Activated CD8-positive, alpha-beta memory T cell treated with anti-CD3 and anti-CD28 coated beads, Interleukin-2, amount 50 U/mL, for 4 hours (primary cell): ENCODE data around the gene SLC35D2.
"Not testable (repeated sequence)": the region's sequence is repeated elsewhere in the genome, so short reads cannot be mapped to it uniquely, and the experiment has no call there.

Source experiments
- DNase-seq: peaks from one replicate; pipeline ENCODE4 v3.0.0-alpha.2; 2020

SLC35D2 gene

DNA sequence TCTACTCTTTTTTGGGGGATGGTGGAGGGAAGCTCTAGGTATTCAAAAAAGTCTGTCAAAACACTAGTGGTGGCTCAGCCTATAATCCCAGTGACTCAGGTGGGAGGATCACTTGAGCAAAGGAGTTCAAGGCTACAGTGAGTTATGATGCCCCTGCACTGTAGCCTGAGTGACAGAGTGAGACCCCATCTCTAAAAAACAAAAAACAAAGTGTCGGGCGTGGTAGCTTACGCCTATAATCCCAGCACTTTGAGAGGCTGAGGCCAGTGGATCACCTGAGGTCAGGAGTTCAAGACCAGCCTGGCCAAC, 15.8 kb upstream of the SLC35D2 start:
- no peak for DNase-seq

DNA sequence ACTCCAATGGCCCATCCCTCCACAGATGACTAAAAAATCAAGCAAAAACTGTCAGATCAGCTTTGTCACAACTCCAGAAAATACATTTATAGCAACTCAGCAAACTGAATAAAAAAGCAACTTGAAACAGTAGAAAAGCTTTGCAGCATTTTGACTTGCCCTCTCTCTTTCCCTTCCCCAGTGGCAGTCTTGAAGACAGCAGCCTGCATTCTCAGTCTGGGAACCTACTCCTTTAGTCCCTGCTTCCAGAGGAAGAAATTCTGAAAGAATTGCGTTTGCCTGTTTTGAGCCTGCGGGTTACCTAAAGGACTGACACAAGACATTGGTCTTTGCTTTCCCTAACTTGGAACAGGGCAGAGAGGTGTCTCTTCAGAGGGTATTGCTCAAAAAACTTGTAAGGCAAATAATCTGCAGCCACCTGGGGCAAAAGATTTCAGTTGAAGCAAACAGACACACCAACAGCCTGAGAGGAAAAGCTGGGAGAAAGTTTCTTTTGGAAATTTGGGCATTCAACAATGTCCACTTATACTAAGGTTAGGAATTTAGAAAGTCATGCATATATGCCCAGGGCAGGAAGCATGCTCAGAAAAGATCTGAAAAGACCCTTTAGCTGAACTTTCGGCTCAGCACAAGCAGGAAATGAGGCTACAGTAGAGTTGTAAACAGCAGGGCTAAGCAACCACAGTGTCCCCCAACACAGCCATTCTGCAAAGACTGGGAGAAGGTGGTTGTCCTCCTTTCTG, 15.2 kb upstream of the SLC35D2 start:
- DNase-seq: no peak

DNA sequence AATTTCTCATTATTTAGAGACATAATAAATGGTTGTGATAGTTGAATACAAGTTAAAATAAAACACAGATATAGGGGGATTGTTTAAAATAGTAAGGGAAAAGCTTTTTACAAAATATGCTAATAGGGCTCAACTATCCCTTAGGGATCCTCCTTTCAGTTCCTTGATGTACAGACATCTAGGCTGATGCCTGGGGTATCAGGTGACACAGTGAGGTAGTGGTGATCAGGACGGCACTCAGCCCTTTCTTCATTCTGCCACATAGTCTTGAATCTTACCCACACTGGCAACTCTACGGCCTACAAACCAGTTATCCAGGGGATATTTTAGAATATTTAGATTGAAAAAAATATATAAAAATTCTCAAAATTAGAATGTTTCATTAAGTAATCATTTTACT, 12.5 kb upstream of the SLC35D2 start:
- no peak for DNase-seq

DNA sequence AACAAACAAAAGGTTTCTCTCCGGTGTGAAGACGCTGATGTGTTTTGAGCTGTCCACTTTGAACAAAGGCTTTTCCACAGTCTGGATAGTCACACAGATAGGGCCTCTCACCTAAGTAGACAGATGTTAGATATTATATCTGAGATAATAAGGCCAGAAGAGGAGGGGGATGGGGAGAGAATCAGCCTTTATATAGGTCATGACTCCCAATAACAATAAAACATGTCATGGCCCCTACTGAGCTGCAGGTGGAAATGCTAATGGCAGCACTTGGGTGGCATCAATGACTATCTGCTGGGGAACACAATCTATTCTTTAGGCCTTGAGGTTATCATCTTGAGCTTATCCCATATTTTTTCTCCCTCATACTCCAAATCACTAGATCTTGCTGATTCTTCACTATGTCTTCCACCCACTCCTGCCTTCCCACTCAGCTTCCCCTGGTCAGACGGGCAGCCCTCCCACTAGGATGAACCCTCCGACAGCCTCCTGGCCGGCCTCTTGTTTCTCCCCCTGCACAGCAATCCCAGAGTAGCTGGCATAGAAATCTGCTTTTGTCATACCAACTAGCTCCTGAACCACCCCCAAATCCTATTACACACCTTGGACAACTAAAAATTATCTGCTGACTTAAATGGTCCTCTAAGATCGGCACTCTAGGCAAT, 11.5 kb upstream of the SLC35D2 start:
- no peak for DNase-seq

DNA sequence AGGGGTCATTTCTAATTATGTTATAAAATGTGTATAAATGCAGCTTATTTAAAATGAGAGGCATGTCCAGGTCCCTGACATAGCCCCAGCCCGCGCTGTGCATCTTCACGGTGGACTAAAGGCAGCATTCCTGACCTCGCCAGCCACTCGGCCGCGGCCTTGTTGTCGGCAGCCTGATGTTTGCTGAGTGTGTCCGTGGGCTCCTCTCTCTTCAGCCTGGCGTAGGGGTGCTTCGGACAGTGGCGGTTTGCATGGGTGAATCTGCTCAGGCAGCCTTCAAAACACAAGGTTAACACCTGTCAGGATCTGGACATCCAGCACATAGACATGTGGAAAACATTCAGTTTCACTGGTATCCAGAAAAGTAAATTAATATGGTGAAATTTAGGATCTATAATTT, 8.8 kb upstream of the SLC35D2 start:
- DNase-seq: no peak

DNA sequence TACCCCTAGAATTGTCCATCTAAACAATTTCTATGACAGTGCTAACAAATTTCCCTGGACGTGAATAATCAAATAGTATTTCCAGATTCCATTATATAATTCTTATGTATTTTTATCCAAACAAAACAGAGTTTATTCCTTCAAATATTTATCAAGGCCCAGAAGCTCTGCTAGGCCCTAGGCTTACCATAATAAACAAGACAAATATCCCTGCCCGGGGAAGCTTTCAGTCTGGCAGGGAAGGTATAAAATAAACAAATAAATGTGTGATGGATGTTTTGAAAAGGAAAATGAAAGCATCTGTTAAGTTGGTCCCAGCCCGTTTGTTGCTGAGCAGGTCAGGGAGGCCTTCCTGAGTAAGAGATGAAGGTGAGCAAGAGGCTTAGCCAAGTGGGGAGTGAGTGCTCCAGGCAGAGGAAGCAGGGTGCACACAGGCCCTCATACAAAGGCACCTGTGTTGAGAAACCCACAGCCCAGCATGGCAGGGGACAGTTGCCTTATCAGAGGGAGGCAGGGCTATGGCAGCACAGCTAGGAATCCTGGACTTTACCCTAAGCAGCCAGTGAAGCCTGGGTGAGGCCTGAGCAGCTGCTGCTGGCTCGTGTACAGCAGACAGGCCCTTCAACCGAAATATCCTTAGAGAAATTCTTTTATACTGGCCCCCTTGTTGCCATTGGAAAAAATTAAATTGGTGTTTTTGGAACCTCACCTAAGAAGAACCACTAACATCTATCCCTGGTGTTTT, 7.7 kb upstream of the SLC35D2 start:
- DNase-seq: no peak

DNA sequence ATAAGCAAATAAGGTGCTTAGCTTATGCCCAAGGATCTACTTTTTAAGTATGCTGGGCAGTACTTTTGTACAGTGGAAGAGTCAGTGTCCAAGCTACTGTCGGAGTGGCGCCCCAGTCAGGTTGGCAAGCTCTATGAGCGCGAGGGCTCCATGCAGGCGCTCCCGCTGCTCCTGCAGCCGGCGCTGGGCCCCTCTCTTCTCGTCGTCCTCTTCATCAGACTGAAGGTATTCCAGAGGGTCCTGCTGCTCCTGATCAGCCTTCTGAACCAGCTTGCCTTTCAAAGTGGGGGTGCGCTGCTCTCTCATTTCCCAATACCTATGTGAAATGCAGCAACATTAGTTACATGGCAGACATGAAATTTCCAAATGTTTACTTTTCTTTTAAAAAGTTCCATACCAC, 4.6 kb upstream of the SLC35D2 start:
- DNase-seq: no peak

DNA sequence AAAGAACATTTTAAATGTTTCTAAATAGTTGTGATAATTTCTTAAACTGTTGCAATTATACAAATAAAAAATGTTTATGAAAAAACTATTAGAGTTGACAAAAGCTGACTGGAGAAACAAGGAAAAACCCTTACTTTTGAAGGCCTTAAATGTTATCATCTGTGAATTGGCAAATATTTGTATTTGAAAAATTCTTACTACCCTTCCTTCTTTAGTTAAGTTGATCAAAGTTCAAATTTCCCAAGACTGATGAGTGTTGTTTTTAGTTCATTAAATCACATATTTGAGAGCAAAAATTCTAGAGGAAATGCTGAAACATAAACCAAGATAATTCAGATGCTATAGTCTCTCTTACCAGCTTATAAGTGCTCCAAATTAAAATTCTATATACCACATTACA, 2.6 kb upstream of the SLC35D2 start:
- no peak for DNase-seq

DNA sequence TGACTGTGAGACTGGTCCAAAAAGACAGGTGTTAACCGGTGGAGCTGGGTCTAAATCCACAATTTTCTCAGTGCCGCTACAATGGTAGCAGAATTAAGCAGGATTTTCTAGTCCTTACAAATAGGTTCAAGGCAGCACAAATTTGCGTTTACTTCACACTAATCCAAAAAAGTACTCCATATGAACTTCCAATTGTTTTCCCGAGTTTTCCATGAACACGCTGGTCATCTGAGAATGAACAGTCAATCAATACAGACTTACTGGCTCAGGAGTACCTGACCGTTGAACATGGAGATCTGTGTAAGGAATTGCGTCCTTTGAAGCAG, 709 bp downstream of the SLC35D2 start:
- DNase-seq: no peak

DNA sequence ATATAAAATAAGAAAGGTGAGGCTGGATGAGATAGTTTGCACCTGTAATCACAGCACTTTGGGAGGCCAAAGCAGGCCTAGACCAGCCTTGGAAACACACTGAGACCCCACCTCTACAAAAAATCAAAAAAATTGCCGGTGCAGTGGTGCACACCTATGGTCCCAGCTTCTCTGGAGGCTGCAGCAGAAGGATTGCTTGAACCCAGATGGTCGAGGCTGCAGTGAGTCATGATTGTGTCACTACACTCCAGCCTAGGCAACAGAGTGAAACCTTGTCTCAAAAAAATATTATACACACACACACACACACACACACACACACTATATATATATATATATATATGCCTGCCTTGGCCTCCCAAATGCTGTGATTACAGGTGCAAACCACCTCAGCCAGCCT, 1.3 kb downstream of the SLC35D2 start:
- no peak for DNase-seq

DNA sequence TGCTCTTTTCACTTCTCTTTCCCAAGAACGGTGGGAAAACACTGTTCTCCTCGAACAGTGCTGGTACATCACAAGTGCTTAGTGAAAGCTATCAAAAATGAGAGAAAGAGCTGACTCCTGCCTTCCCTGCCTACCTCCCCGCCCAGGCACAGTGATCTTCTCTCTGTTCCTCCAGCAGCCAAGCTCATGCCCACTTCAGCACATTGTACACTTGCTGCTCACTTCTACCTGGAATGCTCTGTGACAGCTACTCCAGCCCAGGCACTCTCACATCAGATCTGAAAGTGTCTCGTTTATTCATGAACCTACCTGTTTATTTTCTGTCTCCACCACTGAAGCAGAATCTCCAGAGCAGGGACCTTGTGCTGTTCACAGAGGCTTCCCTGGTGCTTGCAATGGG, 1.8 kb downstream of the SLC35D2 start:
- no peak for DNase-seq

DNA sequence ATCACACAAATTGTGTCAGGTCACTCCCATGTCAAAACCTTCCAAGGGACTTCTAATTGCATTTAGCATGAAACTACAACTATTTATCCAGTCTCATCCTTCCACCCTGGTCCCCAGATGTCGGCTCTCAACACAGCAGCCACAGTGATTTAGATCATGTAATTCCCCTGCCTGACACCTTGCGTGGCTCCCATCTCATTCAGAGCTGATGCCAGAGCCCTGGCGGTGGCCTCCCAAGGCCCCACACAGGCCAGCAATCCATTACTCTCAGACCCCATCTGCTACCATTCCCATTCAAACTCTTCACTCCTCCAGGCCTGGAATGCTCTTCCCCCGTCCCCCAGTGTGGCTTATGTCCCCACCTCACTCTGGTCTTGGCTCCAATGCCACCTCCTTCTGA, 2.4 kb downstream of the SLC35D2 start:
- no peak for DNase-seq

DNA sequence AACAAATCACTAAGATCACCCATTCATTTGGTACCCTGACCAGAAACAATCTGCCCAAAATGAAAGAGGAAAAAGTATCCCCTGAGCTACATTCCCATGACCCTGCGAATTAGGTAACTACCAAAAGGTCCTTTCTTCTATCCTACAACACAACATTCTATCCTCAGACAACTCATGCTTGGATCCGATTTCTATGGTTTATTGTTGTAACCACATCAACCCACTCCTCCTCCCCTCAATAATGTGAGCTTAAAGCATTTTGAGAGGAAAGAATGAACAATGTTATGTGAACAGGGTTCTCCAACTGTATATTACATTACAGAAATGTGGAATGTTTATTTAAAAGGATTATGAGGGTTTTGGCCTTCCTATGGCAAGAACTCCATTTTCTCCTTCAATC, 4.0 kb downstream of the SLC35D2 start:
- no peak for DNase-seq

DNA sequence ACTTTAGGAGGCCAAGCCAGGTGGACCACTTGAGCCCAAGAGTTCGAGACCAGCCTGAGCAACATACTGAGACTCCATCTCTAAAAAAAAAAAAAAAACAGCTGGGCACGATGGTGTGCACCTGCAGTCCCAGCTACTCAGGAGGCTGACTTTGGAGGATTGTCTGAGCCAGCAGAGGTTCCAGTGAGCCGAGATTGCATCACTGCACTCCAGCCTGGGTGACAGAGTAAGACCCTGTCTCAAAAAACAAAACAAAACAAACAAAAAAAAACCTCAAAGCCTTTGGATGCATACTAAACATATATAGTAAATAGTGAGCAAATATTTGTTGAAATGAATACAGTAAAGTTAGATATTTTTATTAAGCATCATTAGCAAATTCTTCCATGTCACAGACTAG, 5.3 kb downstream of the SLC35D2 start:
- DNase-seq: no peak

DNA sequence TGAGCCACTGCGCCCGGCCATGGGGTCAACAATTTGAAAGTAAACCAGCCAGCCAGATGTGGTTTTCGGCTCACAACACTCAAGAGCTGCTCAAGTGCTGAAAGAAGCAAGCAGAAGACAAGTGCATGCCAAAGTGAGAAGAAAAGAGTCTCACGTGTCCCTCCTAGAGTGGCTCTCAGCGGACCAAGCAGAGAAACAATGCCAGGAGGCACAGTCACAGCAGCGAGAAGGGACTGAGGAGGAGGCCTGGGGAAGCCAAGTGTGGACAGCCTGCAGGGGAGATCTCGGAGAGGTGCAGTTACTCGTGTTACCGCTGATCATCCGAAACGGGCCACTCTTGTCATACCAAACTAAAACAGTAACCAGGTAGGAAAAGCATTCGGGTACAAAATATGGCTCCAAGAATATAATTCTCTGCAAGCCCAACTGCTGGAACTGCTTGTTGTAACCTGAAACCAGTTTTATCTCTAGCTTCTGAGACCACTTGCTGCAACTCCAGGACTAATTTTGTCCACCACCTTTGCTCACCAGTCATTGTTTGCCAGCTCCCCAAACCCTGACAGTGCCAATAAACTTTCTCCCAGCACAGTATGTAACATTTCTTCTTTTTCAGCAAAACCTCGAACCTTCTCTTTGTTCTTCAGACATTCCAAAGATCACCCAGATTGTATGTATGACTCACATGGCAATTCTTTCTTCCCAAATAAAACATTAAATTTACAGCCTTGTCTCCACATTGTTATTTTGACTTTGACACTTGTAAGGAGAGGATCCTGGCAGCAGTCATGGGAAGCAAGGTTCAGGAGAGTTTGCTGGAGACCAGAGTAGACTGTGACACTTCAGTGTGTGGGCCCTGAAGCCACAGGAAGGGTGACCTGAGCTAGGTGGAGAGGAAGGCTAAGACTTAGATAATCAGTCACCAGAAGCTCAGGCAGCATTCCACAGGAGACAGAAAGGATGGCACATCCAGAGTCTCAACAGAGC, 6.3 kb downstream of the SLC35D2 start:
- no peak for DNase-seq

DNA sequence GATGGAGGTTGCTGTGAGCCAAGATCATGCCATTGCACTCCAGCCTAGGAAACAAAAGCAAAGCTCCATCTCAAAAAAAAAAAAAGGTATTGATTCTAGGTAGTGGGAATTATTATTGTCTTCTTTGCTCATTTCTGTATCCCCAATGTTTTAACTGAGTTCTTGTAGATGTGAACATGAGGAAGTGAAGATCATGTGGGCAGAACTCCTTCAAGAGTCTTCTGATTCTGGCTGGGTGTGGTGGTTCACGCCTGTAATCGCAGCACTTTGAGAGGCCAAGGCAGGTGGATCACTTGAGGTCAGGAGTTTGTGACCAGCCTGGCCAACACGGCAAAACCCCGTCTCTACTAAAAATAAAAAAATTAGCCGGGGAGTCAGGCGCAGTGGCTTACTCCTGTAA, 8.0 kb downstream of the SLC35D2 start:
- DNase-seq: not testable (repeated sequence)

DNA sequence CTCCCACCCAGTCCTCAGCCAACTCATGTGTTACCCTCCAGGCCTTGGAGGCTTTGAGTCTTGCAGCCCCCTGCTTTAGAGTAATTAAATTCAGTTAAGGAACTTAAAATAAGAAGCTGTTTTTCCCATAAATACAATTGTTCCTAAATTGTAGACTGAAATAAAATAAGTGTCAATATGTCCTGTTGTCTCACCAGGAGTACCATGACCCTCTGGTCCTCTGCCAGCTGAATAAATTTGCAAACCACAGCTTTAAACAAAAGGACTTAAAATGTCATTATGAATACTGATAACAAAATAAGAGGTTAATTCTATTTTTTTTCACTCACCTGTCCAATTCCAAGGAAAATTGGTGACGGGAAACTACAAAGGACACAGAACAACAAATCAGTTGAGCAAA, 15.6 kb downstream of the SLC35D2 start:
- DNase-seq: no peak

DNA sequence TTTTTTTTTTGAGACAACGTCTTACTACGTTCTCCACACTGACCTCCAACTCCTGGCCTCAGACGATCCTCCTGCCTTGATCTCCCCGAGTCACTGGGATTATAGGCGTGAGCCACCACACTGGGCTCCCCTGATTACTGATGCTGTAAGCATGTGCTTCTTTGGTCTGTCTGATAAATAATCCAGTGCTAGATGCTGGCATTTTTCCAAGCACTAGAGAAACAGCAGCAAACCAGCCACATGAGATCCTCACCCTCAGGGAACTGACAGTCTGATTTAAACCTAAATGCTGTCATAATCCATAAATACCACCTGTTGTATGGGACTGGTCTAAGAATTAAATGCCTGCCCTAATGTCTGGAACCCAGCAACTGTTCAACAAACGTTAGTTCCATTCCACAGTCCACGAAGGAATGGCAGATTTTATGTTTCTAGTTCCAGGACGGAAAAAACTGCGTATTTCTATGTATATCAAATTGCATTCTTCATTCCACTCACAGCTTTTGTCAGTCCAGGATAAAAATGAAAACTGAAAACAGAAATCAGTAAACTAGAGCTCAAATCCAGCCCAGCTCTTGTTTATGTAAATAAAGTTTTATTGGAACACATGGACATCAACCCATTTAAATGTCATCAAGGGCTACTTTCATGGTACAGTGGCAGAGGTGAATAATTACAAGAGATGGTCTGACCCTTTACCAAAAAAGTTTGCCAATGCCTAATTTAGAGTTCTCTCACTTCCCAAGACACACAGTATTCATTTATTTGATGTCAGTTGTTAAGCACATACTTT, 20.1 kb downstream of the SLC35D2 start:
- no peak for DNase-seq

DNA sequence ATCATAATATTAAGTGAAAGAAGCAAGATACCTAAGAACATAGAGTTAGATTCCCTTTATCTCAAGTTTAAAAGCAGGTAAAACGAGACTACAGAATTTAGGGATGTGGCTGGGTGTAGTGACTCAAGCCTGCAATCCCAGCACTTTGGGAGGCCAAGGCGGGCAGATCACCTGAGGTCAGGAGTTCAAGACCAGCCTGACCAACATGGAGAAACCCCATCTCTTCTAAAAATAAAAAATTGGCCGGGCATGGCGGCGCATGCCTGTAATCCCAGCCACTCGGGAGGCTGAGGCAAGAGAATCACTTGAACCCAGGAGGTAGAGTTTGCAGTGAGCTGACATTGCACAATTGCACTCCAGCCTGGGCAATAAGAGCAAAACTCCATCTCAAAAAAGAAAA, 21.4 kb downstream of the SLC35D2 start:
- not testable (repeated sequence) for DNase-seq

DNA sequence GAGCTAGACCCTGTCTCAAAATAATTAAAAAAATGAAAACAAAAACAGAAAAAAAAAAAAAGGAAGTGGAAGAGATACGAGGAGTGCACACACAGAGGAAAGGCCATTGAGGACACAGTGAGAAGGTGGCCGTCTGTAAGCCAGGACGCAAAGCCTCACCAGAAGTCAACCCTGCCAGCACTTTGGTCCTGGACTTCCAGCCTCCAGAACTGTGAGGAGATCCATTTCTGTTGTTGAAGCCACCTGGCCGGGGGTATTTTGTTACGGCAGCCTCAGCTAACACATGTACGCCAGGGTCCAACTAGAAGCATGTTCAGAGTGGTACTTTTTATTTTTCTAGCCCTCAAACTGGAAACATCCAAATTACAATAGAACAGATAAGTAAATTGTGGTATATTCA, 21.8 kb downstream of the SLC35D2 start:
- DNase-seq: no peak

DNA sequence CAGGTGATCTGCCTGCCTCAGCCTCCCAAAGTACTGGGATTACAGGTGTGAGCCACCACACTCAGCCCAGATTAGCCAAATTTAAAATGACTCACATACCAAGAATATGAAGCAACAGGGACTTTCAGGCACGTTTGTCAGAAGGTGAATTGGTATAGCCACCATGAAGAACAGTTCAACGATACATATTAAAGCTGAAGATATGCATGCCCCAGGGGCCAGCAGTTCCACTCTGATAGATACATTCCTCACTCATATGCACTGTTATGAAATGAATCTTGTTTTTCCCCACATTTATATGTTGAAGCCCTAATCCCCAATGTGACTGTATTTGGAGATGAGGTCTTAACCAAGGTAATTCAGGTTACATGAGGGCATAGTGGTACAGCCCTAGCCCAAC, 22.5 kb downstream of the SLC35D2 start:
- DNase-seq: no peak

DNA sequence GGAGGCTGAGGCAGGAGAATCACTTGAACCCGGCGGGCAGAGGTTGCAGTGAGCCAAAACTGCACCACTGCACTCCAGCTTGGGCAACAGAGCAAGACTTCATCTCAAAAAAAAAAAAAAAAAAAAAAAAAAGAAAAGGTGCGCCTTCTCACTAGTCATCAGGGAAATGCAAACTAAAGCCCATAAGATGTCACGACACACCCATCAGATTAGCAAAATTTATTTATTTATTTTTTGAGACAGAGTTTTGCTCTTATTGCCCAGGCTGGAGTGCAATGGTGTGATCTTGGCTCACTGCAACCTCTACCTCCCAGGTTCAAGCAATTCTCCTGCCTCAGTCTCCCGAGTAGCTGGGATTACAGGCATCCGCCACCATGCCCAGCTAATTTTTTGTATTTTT, 23.0 kb downstream of the SLC35D2 start:
- not testable (repeated sequence) for DNase-seq
